ENCODE data around the gene BSCL2. TPM values are rescaled to one million over a fixed set of nuclear protein-coding genes. Genes with fewer than 3 reads are reported as not detected.

BSCL2 gene
- total and polyA plus RNA-seq, 2 of the 13 experiments (the other 11 are each of a cell fraction or from before 2014, with no cell fraction given) = 19.5 to 21.1 TPM

GRCh38 chr11:62713343-62713742 lies 6.1 kb upstream of the BSCL2 start:
- Histone ChIP-seq H3K9me3 (ENCODE audit: low read length) (no peaks in the 10 kb centered on the region), H3K4me3 (replicated peaks in 1 of 3; ENCODE audit: insufficient read depth in 1 of 3, low read depth in 2 of 3, low read length in 3 of 3) (no peak overlapping the region), H3K79me2 (ENCODE audit: insufficient read depth, low read length) (peaks cover 5% of the 10 kb centered on the region), H4K20me1 (ENCODE audit: insufficient read depth, low read length) (no peaks in the 10 kb centered on the region; the same call in 1 of the 2 replicates), H3K27ac (ENCODE audit: extremely low read length, insufficient read depth, low read length) (peak overlapping the region; percentile 30), H3K36me3 (replicated peaks in 1 of 2; ENCODE audit: control insufficient read depth in 1 of 2, insufficient read depth in 2 of 2, low read length in 2 of 2) (peaks cover 27 to 90% of the 10 kb centered on the region in 2 experiments), H3K9ac (ENCODE audit: insufficient read depth, low read depth, low read length) (no peak overlapping the region), H2AFZ (ENCODE audit: low read length) (no peak overlapping the region), H3K4me2 (ENCODE audit: low read depth, low read length) (no peak overlapping the region), H3K27me3 (ENCODE audit: control insufficient read depth in 1 of 2, insufficient read depth in 2 of 2, low read length in 2 of 2) (no peaks in the 10 kb centered on the region), H3K4me1 (ENCODE audit: insufficient read depth, low read length) (no peaks in the 10 kb centered on the region)
- WGBS (ENCODE audit: low lambda C conversion rate) = 87% methylated on average over 2 of the region's 2 CpGs
- no peak for FAIRE-seq
- BruUV-seq (replicated peaks) = TSS peak; percentile 25
- intact Hi-C loops (cut with micrococcal nuclease; ENCODE audit: unreplicated experiment) = no loop called here
- TF ChIP-seq POLR2AphosphoS5 (IDR thresholded peaks at IDR 0.05; ENCODE audit: low read depth, low read length) = peak; percentile 20; the same call in 1 of the 2 replicates
- no peak for TF ChIP-seq PPARG (CRISPR knock-in tag; conservative IDR thresholded peaks at IDR 0.05)
- TF ChIP-seq FOSL2 (CRISPR knock-in tag; IDR thresholded peaks at IDR 0.05) = 0 out of 2 replicates have a peak, but pooled peaks have one; percentile 11
- TF ChIP-seq ZKSCAN5 (CRISPR knock-in tag; IDR thresholded peaks at IDR 0.05) = no peak
- no peak for TF ChIP-seq ZXDC (CRISPR knock-in tag; IDR thresholded peaks at IDR 0.05)
- no peak for TF ChIP-seq NFIC (IDR thresholded peaks at IDR 0.05; ENCODE audit: low read length)
- DNase-seq (ENCODE audit: low spot score) = no peak
- in situ Hi-C loops (cut with HindIII; ENCODE audit: extremely low pct_ligation_motif_present, low pct_unique_long_range_greater_than_20kb) = no loop called here
- ATAC-seq = peak; percentile 43
- ChIA-PET POLR2A (interaction anchor here (1.3 to 1.5 kb wide), 2 partner anchors 14 to 60 kb away, joined by 3 read pairs; partner anchors contain the start of genes HNRNPUL2 and INTS5), CTCF (ENCODE audit: low intra/inter-chr PET ratio, low total read pairs) (no interaction called here)

GRCh38 chr11:62712861-62713260 lies 5.6 kb upstream of the BSCL2 start:
- intact Hi-C loops (cut with micrococcal nuclease; ENCODE audit: unreplicated experiment) = no loop called here
- BruUV-seq (replicated peaks) = no TSS peak
- POLR2A ChIA-PET = interaction anchor here (1.5 kb wide), 1 partner anchor 60 kb away, joined by 3 read pairs; the partner anchor contains the start of gene INTS5

More at GRCh38 chr11:62712861-62713260, 5.6 kb upstream of the BSCL2 start:
- Histone ChIP-seq H4K20me1 (ENCODE audit: insufficient read depth, low read length) (no peaks in the 10 kb centered on the region; the same call in 1 of the 2 replicates), H3K27ac (ENCODE audit: extremely low read length, insufficient read depth, low read length) (peak overlapping the region; percentile 30), H3K36me3 (replicated peaks in 1 of 2; ENCODE audit: control insufficient read depth in 1 of 2, insufficient read depth in 2 of 2, low read length in 2 of 2) (peaks cover 28 to 86% of the 10 kb centered on the region in 2 experiments), H3K9ac (ENCODE audit: insufficient read depth, low read depth, low read length) (no peak overlapping the region), H3K79me2 (ENCODE audit: insufficient read depth, low read length) (peaks cover 5% of the 10 kb centered on the region), H3K4me1 (ENCODE audit: insufficient read depth, low read length) (no peaks in the 10 kb centered on the region), H3K9me3 (ENCODE audit: low read length) (no peaks in the 10 kb centered on the region), H3K27me3 (ENCODE audit: control insufficient read depth in 1 of 2, insufficient read depth in 2 of 2, low read length in 2 of 2) (no peaks in the 10 kb centered on the region), H3K4me2 (ENCODE audit: low read depth, low read length) (no peak overlapping the region), H2AFZ (ENCODE audit: low read length) (no peak overlapping the region), H3K4me3 (replicated peaks in 1 of 3; ENCODE audit: insufficient read depth in 1 of 3, low read depth in 2 of 3, low read length in 3 of 3) (no peak overlapping the region)
- CTCF ChIA-PET (ENCODE audit: low intra/inter-chr PET ratio, low total read pairs) = no interaction called here
- WGBS (ENCODE audit: low lambda C conversion rate) = 91% methylated on average over 3 of the region's 3 CpGs
- in situ Hi-C loops (cut with HindIII; ENCODE audit: extremely low pct_ligation_motif_present, low pct_unique_long_range_greater_than_20kb) = no loop called here
- DNase-seq (ENCODE audit: low spot score) = no peak
- ATAC-seq = no peak
- no peak for TF ChIP-seq GLMP (CRISPR knock-in tag; IDR thresholded peaks at IDR 0.05; ENCODE audit: borderline replicate concordance)
- TF ChIP-seq IKZF1 (IDR thresholded peaks at IDR 0.05) = no peak
- no peak for TF ChIP-seq MAX (IDR thresholded peaks at IDR 0.05)
- no peak for FAIRE-seq

Measured in HepG2 (cell line).